Neural crest cell (in vitro differentiated cells): ENCODE results near the gene ATP9B. TPM values are rescaled to one million over a fixed set of nuclear protein-coding genes. Genes with fewer than 3 reads are reported as not detected.

Source experiments
- DNase-seq: peaks from one replicate; pipeline ENCODE4 v3.0.0; 2021; ENCODE audit warnings: low read depth, mixed read lengths, low spot score
- H3K27ac Mint-ChIP-seq: one replicate; pipeline ENCODE4 v1.8.0; 2021; ENCODE audit warnings: mild to moderate bottlenecking, mixed read lengths; ENCODE audit not compliant: unreplicated experiment
- H3K27me3 Mint-ChIP-seq: 2 replicates; pipeline ENCODE4 v1.8.0; 2021; ENCODE audit warnings: low read depth, mild to moderate bottlenecking, mixed read lengths
- H3K36me3 Mint-ChIP-seq: 2 replicates; pipeline ENCODE4 v1.8.0; 2021; ENCODE audit warnings: low read depth, mild to moderate bottlenecking, mixed read lengths
- H3K4me1 Mint-ChIP-seq: 2 replicates; pipeline ENCODE4 v1.8.0; 2021; ENCODE audit warnings: mixed read lengths
- H3K4me3 Mint-ChIP-seq: one replicate; pipeline ENCODE4 v1.8.0; 2021; ENCODE audit warnings: mild to moderate bottlenecking, mixed read lengths
- H3K9me3 Mint-ChIP-seq: 2 replicates; pipeline ENCODE4 v1.8.0; 2021; ENCODE audit warnings: mixed read lengths
- CTCF ChIP-seq: fragments of 200-600 bp; sonication (generic); conservative IDR thresholded peaks from 2 replicates; pipeline ENCODE4 v1.5.0; 2021; ENCODE audit warnings: antibody characterized with exemption, mild to moderate bottlenecking
- total RNA-seq: library from RNA; stranded (reverse); gene quantifications from 2 replicates; pipeline ENCODE4 v1.2.1, GENCODE V29; 2021

The ATP9B gene
- total RNA-seq, 1 donor from 2014 or later: 32.9 TPM

DNA sequence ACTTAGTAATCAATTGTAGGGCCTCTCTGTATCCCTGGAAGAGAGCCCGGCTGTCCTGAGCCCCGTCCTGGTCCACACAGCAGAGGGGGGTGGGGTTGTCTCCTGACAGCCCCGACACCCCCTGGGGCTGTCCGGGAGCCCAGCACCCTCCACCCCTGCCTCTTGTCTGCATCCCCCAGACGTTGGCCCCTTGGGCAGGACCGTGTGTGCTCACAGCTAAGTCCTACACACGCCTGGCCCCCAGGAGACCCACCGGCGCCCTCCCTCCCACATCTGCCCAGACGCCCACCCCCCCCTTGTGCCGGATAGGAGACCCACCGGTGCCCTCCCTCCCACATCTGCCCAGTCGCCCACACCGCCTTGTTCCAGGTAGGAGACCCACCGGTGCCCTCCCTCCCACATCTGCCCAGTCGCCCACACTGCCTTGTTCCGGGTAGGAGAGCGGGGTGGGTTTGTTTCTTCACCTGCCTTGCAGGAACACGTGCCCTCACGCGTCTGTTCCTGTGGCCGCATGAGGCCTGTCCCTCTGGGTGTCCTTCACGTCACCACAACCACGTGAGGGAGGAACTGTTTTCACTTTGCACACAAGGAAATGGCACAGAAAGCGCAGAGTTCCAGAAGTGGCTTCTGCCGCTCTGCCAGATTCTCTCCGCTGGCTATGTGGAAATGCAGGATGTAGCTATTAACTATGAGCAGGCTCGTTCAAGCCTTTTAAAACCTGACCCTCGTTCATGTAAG lies 265.5 kb downstream of the ATP9B start:
- Mint-ChIP-seq H3K4me1 (peaks cover 14% of the 10 kb centered on the region), H3K9me3 (no peaks in the 10 kb centered on the region), H3K27ac (no peak overlapping the region), H3K27me3 (no peaks in the 10 kb centered on the region), H3K36me3 (peaks cover 23% of the 10 kb centered on the region), H3K4me3 (no peak overlapping the region)
- no peak for TF ChIP-seq CTCF
- DNase-seq: no peak

DNA sequence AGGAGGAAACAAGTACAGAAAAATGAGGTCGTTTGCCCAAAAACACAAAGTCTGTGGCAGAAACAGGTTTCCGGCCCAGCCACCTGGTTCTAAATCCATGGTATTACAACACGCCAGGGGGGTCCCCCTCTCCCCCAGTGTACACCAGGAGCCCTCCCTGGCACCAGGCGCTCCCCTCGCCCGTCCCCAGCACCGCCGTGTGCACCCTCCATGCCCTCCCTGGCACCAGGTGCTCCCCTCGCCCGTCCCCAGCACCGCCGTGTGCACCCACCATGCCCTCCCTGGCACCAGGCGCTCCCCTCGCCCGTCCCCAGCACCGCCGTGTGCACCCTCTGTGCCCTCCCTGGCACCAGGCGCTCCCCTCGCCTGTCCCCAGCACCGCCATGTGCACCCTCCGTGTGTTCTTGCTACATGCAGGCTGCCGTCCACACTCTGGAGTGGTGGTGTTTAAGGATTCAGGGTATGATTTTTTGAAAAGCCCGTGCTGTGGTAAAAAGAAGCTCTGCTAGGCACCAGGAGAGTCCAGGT lies 266.7 kb downstream of the ATP9B start:
- peaks cover 19% of the 10 kb centered on the region for H3K36me3 Mint-ChIP-seq
- no peak overlapping the region for H3K27ac Mint-ChIP-seq
- H3K9me3 Mint-ChIP-seq: no peaks in the 10 kb centered on the region
- H3K27me3 Mint-ChIP-seq: no peaks in the 10 kb centered on the region
- H3K4me3 Mint-ChIP-seq: no peak overlapping the region
- DNase-seq: no peak
- TF ChIP-seq CTCF: no peak
- peaks cover 14% of the 10 kb centered on the region for H3K4me1 Mint-ChIP-seq

DNA sequence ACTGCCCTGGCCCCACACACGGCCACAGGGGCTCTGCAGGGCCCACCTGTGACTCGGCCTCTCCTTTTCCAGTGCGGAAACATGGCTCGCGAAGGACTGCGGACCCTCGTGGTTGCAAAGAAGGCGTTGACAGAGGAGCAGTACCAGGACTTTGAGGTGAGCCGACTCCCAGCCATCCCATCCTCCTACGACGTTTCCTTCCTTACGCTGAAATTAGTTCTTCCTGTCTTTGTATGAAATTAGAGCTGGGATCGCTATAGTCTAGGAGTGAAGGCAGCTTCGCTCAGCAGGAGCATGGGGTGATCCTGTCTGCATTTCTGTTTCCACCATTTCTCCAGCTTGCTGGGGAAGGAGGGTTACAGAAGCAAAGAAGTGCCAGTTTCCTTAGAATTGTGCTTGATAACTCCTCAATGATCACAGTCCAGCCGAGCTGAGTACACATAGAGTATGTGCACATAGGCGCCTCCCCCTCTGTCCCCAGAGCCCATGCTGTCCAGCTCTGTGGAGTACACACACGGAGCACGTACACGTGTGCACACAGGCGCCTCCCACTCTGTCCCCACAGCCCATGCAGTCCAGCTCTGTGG lies 267.5 kb downstream of the ATP9B start:
- Mint-ChIP-seq H3K9me3 (no peaks in the 10 kb centered on the region), H3K4me3 (no peak overlapping the region), H3K4me1 (peaks cover 14% of the 10 kb centered on the region), H3K36me3 (peaks cover 19% of the 10 kb centered on the region), H3K27me3 (no peaks in the 10 kb centered on the region), H3K27ac (no peak overlapping the region)
- TF ChIP-seq CTCF: no peak
- no peak for DNase-seq

- no peak for TF ChIP-seq CTCF
- H3K36me3 Mint-ChIP-seq: peaks cover 19% of the 10 kb centered on the region
- H3K4me1 Mint-ChIP-seq: peaks cover 14% of the 10 kb centered on the region
- H3K9me3 Mint-ChIP-seq: no peaks in the 10 kb centered on the region
- H3K4me3 Mint-ChIP-seq: no peak overlapping the region
- no peak overlapping the region for H3K27ac Mint-ChIP-seq
- no peaks in the 10 kb centered on the region for H3K27me3 Mint-ChIP-seq
- no peak for DNase-seq
These were observed 268.0 kb downstream of the ATP9B start for GRCh38 chr18:79337184-79337583.

- no peak for DNase-seq
- Mint-ChIP-seq H3K36me3 (peaks cover 17% of the 10 kb centered on the region), H3K4me1 (peaks cover 10% of the 10 kb centered on the region), H3K27ac (peak overlapping the region; percentile 35), H3K27me3 (no peaks in the 10 kb centered on the region), H3K4me3 (no peak overlapping the region), H3K9me3 (no peaks in the 10 kb centered on the region)
- no peak for TF ChIP-seq CTCF
These were observed 268.4 kb downstream of the ATP9B start for GRCh38 chr18:79337620-79338019.
